Measurements from ENCODE around the gene SMARCB1. TPM values are rescaled to one million over a fixed set of nuclear protein-coding genes. Genes with fewer than 3 reads are reported as not detected.

The SMARCB1 gene
- total RNA-seq, 1 donor from 2014 or later, result 105 TPM

DNA sequence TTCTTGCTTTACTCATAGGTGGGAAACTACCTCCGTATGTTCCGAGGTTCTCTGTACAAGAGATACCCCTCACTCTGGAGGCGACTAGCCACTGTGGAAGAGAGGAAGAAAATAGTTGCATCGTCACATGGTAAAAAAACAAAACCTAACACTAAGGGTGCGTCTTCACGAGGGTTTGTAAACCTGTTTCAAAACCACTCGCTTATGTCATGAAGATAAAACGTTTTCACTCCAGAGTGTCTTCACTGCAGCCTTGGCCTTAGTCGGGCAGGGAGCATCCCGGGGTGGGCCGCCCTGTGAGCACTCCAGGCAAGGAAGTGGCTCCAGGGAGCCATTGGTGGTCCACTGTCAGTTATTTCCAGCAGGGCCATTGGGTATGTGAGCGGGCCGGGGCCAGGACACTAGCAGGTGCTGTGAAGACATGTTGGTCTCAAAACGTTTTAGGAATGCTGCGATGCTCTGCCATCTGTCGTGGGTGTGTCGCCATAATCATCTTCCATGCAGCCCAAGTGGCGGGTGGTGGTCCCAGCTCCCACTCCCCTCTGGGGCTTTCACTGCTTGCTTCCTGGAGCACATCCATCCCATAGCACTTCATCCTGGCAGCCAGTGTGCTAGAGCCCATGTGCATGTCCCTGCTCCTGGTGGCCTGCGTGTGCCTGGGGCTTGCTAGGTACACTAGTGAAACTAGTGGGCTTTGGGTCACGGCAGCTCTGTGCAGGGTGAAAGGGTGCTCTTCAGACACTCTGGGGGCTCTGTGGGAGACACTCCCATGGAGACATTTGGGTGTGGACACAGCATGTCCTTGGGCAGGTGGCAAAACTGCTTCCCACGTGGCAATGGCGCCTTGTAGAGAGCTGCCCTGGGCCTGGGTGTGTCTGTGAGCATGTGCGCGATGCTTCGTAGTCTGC is 5.2 kb downstream of the SMARCB1 start:
- peaks cover 2% of the 10 kb centered on the region for H3K27me3 Mint-ChIP-seq (ENCODE audit: unreplicated experiment)
- H3K27ac Mint-ChIP-seq (ENCODE audit: unreplicated experiment), result no peak overlapping the region
- peaks cover 7% of the 10 kb centered on the region for H3K4me1 Mint-ChIP-seq (ENCODE audit: unreplicated experiment)
- H3K4me3 Mint-ChIP-seq (ENCODE audit: unreplicated experiment), result no peak overlapping the region
- no peak for DNase-seq (ENCODE audit: low spot score)
- TF ChIP-seq, protein P1, sequence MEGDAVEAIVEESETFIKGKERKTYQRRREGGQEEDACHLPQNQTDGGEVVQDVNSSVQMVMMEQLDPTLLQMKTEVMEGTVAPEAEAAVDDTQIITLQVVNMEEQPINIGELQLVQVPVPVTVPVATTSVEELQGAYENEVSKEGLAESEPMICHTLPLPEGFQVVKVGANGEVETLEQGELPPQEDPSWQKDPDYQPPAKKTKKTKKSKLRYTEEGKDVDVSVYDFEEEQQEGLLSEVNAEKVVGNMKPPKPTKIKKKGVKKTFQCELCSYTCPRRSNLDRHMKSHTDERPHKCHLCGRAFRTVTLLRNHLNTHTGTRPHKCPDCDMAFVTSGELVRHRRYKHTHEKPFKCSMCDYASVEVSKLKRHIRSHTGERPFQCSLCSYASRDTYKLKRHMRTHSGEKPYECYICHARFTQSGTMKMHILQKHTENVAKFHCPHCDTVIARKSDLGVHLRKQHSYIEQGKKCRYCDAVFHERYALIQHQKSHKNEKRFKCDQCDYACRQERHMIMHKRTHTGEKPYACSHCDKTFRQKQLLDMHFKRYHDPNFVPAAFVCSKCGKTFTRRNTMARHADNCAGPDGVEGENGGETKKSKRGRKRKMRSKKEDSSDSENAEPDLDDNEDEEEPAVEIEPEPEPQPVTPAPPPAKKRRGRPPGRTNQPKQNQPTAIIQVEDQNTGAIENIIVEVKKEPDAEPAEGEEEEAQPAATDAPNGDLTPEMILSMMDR (IDR thresholded peaks at IDR 0.05; ENCODE audit: unreplicated experiment), result no peak
- H3K9me3 Mint-ChIP-seq (ENCODE audit: unreplicated experiment), result no peaks in the 10 kb centered on the region
- H3K36me3 Mint-ChIP-seq (ENCODE audit: low read depth, unreplicated experiment), result peaks cover 22% of the 10 kb centered on the region

DNA sequence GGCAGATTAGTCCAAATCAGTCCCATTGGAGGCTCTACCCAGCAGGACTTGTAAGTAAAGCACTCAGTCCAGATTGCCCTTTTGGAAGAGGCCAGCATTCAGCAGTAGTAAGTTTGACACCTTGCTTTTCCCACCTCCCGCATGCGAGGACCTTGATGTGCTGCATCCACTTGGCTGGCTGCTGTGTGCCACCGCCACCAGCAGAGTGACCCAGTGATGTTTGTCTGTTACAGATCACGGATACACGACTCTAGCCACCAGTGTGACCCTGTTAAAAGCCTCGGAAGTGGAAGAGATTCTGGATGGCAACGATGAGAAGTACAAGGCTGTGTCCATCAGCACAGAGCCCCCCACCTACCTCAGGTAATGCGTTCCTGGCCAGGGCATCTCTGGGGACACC is 6.6 kb downstream of the SMARCB1 start:
- H3K4me1 Mint-ChIP-seq (ENCODE audit: unreplicated experiment), result no peaks in the 10 kb centered on the region
- no peaks in the 10 kb centered on the region for H3K9me3 Mint-ChIP-seq (ENCODE audit: unreplicated experiment)
- DNase-seq (ENCODE audit: low spot score), result no peak
- TF ChIP-seq, protein P1 (IDR thresholded peaks at IDR 0.05; ENCODE audit: unreplicated experiment), result no peak
- no peaks in the 10 kb centered on the region for H3K27me3 Mint-ChIP-seq (ENCODE audit: unreplicated experiment)
- H3K27ac Mint-ChIP-seq (ENCODE audit: unreplicated experiment), result no peak overlapping the region
- peaks cover 22% of the 10 kb centered on the region for H3K36me3 Mint-ChIP-seq (ENCODE audit: low read depth, unreplicated experiment)
- H3K4me3 Mint-ChIP-seq (ENCODE audit: unreplicated experiment), result peak overlapping the region; percentile 57

DNA sequence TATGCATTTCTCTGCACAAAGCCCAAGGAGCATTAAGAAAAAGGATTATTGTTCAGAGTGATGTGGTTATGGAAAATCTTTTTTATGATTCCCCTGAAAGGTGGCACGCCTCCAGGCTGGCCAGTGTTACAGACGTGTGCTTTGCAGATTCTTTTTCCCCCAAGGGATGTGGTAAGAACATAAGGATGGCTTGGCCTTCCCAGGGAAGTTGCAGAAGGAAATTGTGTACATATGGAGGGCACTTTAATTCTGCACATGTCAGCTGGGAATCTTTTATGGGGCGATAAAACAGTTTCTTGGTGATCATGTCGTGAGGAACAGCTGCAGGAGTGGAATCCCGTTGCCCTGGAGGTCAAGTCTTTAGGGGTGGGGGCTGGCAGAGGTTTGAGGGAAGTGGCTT is 9.7 kb downstream of the SMARCB1 start:
- DNase-seq (ENCODE audit: low spot score), result no peak
- Mint-ChIP-seq H3K27ac (ENCODE audit: unreplicated experiment) (no peak overlapping the region), H3K4me3 (ENCODE audit: unreplicated experiment) (no peak overlapping the region), H3K36me3 (ENCODE audit: low read depth, unreplicated experiment) (peaks cover 38% of the 10 kb centered on the region), H3K9me3 (ENCODE audit: unreplicated experiment) (no peaks in the 10 kb centered on the region), H3K27me3 (ENCODE audit: unreplicated experiment) (no peaks in the 10 kb centered on the region), H3K4me1 (ENCODE audit: unreplicated experiment) (no peaks in the 10 kb centered on the region)
- TF ChIP-seq, protein P1 (IDR thresholded peaks at IDR 0.05; ENCODE audit: unreplicated experiment), result no peak

DNA sequence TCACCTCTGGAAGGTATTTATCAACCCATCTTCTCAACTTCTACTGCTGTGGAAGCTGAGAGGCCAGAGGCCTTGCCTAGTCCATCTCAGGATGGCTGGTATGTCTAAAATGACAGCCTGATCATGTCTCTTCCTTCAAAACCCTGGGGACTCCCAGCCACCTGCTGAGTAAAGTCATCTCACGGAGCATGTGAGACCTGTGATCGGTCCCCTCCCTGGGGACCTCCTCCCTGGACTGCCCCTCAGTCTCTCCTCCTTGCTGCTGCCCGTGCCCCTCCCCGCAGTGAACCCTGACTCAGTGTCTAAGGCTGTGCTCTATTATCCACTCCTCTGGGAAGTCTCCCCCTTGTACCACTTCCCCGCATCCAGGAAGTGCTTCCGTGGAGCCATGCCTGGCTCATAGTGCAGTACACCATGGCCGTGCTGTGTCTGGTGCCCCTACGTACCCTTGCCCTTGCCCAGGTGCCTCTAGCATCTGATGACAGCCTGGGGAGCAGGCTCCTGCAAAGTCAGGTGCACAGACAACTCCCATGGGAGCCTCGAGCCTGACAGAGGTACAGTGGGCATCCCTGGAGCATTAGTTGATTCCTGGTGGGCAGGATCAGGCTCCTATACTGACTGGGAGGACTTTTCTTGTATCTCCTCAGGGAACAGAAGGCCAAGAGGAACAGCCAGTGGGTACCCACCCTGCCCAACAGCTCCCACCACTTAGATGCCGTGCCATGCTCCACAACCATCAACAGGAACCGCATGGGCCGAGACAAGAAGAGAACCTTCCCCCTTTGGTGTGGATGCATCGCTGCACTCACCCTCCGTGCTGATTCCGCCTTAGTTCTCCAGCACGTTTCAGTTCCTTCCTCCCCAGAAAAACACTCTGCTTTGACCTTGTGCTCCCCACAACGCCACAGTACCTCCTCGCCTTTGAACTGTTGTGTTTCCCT is 13.8 kb downstream of the SMARCB1 start:
- H3K27ac Mint-ChIP-seq (ENCODE audit: unreplicated experiment), result peak overlapping the region; percentile 30
- TF ChIP-seq, protein P1 (IDR thresholded peaks at IDR 0.05; ENCODE audit: unreplicated experiment), result no peak
- H3K27me3 Mint-ChIP-seq (ENCODE audit: unreplicated experiment), result no peaks in the 10 kb centered on the region
- H3K36me3 Mint-ChIP-seq (ENCODE audit: low read depth, unreplicated experiment), result peaks cover 49% of the 10 kb centered on the region
- no peak for DNase-seq (ENCODE audit: low spot score)
- no peaks in the 10 kb centered on the region for H3K4me1 Mint-ChIP-seq (ENCODE audit: unreplicated experiment)
- H3K9me3 Mint-ChIP-seq (ENCODE audit: unreplicated experiment), result no peaks in the 10 kb centered on the region
- peak overlapping the region; percentile 79 for H3K4me3 Mint-ChIP-seq (ENCODE audit: unreplicated experiment)

All from endothelial cell (in vitro differentiated cells).